Ishikawa (cell line): ENCODE measurements around the gene PEA15.

Experiments used
- CEBPB ChIP-seq: IDR thresholded peaks from 2 replicates; pipeline ENCODE4 v1.6.1; 2012
- CREB1 ChIP-seq: IDR thresholded peaks from 2 replicates; pipeline ENCODE4 v1.6.1; 2012; ENCODE audit warnings: low read depth
- EGR1 ChIP-seq: IDR thresholded peaks from 2 replicates; pipeline ENCODE4 v1.6.1; 2012
- EP300 ChIP-seq: IDR thresholded peaks from 2 replicates; pipeline ENCODE4 v1.6.1; 2012; ENCODE audit warnings: borderline replicate concordance
- FOXM1 ChIP-seq: IDR thresholded peaks from 2 replicates; pipeline ENCODE4 v1.6.1; 2012; ENCODE audit warnings: low read depth, borderline replicate concordance
- MAX ChIP-seq: IDR thresholded peaks from 2 replicates; pipeline ENCODE4 v1.6.1; 2012
- NFIC ChIP-seq: IDR thresholded peaks from 2 replicates; pipeline ENCODE4 v1.6.1; 2012
- RAD21 ChIP-seq: IDR thresholded peaks from 2 replicates; pipeline ENCODE4 v1.6.1; 2012; ENCODE audit warnings: low read depth
- TAF1 ChIP-seq: IDR thresholded peaks from 2 replicates; pipeline ENCODE4 v1.6.1; 2012; ENCODE audit warnings: low read depth, mild to moderate bottlenecking
- TCF12 ChIP-seq: IDR thresholded peaks from 2 replicates; pipeline ENCODE4 v1.6.1; 2012; ENCODE audit warnings: low read depth
- TEAD4 ChIP-seq: IDR thresholded peaks from 2 replicates; pipeline ENCODE4 v1.6.1; 2012
- YY1 ChIP-seq: IDR thresholded peaks from 2 replicates; pipeline ENCODE4 v1.6.1; 2012; ENCODE audit warnings: low read depth
- ZBTB7A ChIP-seq: IDR thresholded peaks from 2 replicates; pipeline ENCODE4 v1.6.1; 2012; ENCODE audit warnings: low read depth
- TF ChIP-seq, protein P1 (sequence below): IDR thresholded peaks from 2 replicates; pipeline ENCODE4 v1.6.1; 2012
- TF ChIP-seq, protein P2 (sequence below): IDR thresholded peaks from 2 replicates; pipeline ENCODE4 v1.6.1; 2012; ENCODE audit warnings: low read depth, mild to moderate bottlenecking

Gene PEA15

GRCh38 chr1:160260406-160261382 is 55.5 kb downstream of the PEA15 start:
- TF ChIP-seq TEAD4 (0 out of 2 replicates have a peak, but pooled peaks have one; percentile 44), EGR1 (no peak), NFIC (peak; percentile 75)

GRCh38 chr1:160261556-160261892 is 56.3 kb downstream of the PEA15 start:
- no peak for TF ChIP-seq EP300
- TF ChIP-seq TAF1 = no peak
- TF ChIP-seq, protein P1, sequence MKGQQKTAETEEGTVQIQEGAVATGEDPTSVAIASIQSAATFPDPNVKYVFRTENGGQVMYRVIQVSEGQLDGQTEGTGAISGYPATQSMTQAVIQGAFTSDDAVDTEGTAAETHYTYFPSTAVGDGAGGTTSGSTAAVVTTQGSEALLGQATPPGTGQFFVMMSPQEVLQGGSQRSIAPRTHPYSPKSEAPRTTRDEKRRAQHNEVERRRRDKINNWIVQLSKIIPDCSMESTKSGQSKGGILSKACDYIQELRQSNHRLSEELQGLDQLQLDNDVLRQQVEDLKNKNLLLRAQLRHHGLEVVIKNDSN = no peak
- no peak for TF ChIP-seq RAD21
- TF ChIP-seq TEAD4 = no peak
- no peak for TF ChIP-seq NFIC

DNA sequence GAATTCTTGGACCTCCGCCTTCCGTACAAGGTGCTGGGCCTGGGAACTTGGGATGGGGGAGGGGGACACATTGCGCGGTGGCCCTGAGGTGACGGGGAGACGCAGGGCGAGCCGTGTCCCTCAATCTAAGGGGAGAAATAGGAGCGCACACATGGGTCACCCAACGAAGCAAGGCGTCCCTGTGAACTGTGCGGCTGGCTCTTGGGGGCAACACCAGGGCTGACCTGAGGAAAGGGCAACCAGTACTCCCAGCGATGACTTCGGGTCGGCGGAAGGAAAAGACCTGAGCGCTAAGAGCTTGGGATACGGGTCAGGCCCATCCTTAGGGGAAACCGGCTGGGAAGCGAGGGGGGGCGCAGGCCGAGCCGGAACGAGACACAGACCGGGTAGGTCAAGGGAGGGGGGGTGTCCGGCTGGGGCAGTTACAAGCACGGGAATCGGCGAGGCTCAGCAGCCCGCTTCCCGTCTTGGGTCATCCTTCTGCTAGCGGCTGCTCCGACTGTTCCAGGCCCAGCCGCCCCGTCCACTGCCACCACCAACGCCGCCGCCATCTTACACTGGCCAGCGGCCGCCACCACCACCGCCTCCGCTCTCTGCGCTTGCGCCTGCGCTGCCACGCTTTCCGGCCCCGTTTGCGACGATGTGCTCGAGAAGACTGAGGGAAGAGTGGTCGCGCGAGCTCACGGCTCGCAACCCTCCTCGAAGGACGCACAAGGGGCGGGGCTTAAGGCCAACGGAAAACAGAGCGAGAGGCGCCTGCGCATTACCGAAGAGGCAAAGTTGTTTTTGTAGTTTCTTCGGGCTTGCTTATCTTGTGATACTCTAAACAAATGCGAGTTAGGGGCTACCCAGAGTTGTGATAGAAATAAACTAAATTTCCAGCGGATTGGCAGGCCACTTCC is 57.0 kb downstream of the PEA15 start, which contains the start of gene DCAF8:
DCAF8 (minus strand) TSS at position 657 of the 902 bp plus-strand sequence. CDS start 18,541 bp downstream, outside the sequence.
- TF ChIP-seq YY1 (peak; percentile 98), TCF12 (peak; percentile 58), RAD21 (no peak), EP300 (no peak), CEBPB (no peak), NFIC (peak; percentile 43; the same call in 1 of the 2 replicates), FOXM1 (peak; percentile 46; the same call in 1 of the 2 replicates), ZBTB7A (no peak), TAF1 (peak; percentile 100), CREB1 (no peak), TEAD4 (peak; percentile 37), MAX (peak; percentile 81), EGR1 (peak; percentile 97)
- TF ChIP-seq, protein P1 = peak; percentile 50; the same call in 1 of the 2 replicates
- TF ChIP-seq, protein P2, sequence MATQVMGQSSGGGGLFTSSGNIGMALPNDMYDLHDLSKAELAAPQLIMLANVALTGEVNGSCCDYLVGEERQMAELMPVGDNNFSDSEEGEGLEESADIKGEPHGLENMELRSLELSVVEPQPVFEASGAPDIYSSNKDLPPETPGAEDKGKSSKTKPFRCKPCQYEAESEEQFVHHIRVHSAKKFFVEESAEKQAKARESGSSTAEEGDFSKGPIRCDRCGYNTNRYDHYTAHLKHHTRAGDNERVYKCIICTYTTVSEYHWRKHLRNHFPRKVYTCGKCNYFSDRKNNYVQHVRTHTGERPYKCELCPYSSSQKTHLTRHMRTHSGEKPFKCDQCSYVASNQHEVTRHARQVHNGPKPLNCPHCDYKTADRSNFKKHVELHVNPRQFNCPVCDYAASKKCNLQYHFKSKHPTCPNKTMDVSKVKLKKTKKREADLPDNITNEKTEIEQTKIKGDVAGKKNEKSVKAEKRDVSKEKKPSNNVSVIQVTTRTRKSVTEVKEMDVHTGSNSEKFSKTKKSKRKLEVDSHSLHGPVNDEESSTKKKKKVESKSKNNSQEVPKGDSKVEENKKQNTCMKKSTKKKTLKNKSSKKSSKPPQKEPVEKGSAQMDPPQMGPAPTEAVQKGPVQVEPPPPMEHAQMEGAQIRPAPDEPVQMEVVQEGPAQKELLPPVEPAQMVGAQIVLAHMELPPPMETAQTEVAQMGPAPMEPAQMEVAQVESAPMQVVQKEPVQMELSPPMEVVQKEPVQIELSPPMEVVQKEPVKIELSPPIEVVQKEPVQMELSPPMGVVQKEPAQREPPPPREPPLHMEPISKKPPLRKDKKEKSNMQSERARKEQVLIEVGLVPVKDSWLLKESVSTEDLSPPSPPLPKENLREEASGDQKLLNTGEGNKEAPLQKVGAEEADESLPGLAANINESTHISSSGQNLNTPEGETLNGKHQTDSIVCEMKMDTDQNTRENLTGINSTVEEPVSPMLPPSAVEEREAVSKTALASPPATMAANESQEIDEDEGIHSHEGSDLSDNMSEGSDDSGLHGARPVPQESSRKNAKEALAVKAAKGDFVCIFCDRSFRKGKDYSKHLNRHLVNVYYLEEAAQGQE = no peak

DNA sequence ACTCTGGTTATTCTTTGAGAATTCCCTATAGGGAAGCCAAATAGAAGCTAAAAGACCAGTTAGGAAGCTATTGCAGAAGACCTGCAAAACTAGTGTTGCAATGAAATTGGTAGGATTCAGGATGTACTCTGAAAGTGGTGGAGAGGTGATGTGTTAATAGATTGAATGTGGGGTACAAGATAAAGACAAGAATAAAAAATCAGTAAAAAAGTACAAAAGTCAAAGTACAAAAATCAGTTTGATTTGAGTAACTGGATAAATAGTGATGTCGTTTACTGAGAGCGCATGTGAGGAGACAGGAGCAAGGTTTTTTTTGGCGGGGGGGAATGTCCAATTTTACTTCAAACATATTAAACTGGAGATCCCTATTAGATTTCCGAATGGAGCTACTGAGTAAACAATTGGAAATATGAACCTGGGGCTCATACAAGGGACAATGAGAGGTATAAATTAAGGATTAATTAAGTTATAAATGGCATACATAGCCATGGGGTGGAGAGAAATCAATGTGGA is 59.7 kb downstream of the PEA15 start:
- TF ChIP-seq EP300 = no peak
- TF ChIP-seq, protein P2 = no peak
- TF ChIP-seq MAX = no peak
- TF ChIP-seq ZBTB7A = no peak
- TF ChIP-seq TAF1 = no peak
- TF ChIP-seq CEBPB = no peak
- TF ChIP-seq EGR1 = no peak
- TF ChIP-seq TCF12 = no peak
- TF ChIP-seq FOXM1 = no peak
- TF ChIP-seq, protein P1 = no peak
- TF ChIP-seq CREB1 = no peak
- TF ChIP-seq RAD21 = no peak
- TF ChIP-seq YY1 = no peak
- no peak for TF ChIP-seq NFIC
